Lower lobe of right lung (tissue), 2 donors: ENCODE results near the gene HSD17B12. TPM values are rescaled to one million over a fixed set of nuclear protein-coding genes. Genes with fewer than 3 reads are reported as not detected.

Experiments
- ATAC-seq, 2 donors: fragments of 200-7000 bp; cut with Tn5 transposase; one replicate each; pipeline ENCODE4 v1.9.1; 2020 to 2022; ENCODE audit warnings: mild to moderate bottlenecking in 2 of 2, moderate library complexity in 2 of 2
- DNase-seq: peaks from one replicate; pipeline ENCODE4 v3.0.0-alpha.2; 2020
- H3K27ac ChIP-seq: fragments of 200-600 bp; one replicate; pipeline ENCODE4 v1.8.0; 2022
- H3K27me3 ChIP-seq: fragments of 200-600 bp; one replicate; pipeline ENCODE4 v1.8.0; 2022; ENCODE audit warnings: low read depth
- H3K36me3 ChIP-seq: fragments of 200-600 bp; one replicate; pipeline ENCODE4 v1.8.0; 2022; ENCODE audit warnings: mild to moderate bottlenecking
- H3K4me1 ChIP-seq: fragments of 200-600 bp; one replicate; pipeline ENCODE4 v1.8.0; 2022
- H3K4me3 ChIP-seq: fragments of 200-600 bp; one replicate; pipeline ENCODE4 v1.8.0; 2022; ENCODE audit warnings: mild to moderate bottlenecking
- H3K9me3 ChIP-seq: fragments of 200-600 bp; one replicate; pipeline ENCODE4 v1.8.0; 2022
- CTCF ChIP-seq: fragments of 200-600 bp; IDR thresholded peaks from one replicate; pipeline ENCODE4 v1.8.0; 2022; ENCODE audit warnings: antibody characterized with exemption, mild to moderate bottlenecking
- intact Hi-C: fragments of 100-400 bp; cut with DNase I; formaldehyde crosslinking; loops from one replicate; pipeline ENCODE4 v1.11.0; 2022
- total RNA-seq: library from RNA; stranded (reverse); fragmentation: NEBNext Ultra II Directional; extraction: Animal tissue kit (Norgen Biotek cat#: 25700); gene quantifications from one replicate; pipeline ENCODE4 v1.2.1, GENCODE V29; 2021
- donor health status: DM: no; HTN: yes; CAD: no; lungs with severe emphysema.

The HSD17B12 gene
- total RNA-seq, 1 donor from 2014 or later: 101 TPM

GRCh38 chr11:43894546-43894945, 214.0 kb downstream of the HSD17B12 start:
- Histone ChIP-seq H3K4me1 (no peaks in the 10 kb centered on the region), H3K4me3 (no peak overlapping the region), H3K27me3 (no peaks in the 10 kb centered on the region), H3K27ac (no peak overlapping the region), H3K36me3 (peaks cover 100% of the 10 kb centered on the region), H3K9me3 (no peaks in the 10 kb centered on the region)
- no peak for TF ChIP-seq CTCF
- ATAC-seq (no peak), DNase-seq (no peak)
- intact Hi-C loops: no loop called here

- H3K27ac ChIP-seq: no peak overlapping the region
- H3K27me3 ChIP-seq: no peaks in the 10 kb centered on the region
- no peak for DNase-seq
- H3K9me3 ChIP-seq: no peaks in the 10 kb centered on the region
- no peak for TF ChIP-seq CTCF
- H3K4me1 ChIP-seq: no peaks in the 10 kb centered on the region
- ATAC-seq: no peak
- no peak overlapping the region for H3K4me3 ChIP-seq
- intact Hi-C loops: no loop called here
- peaks cover 99% of the 10 kb centered on the region for H3K36me3 ChIP-seq
Measured at GRCh38 chr11:43895601-43896000, 215.1 kb downstream of the HSD17B12 start.

GRCh38 chr11:43898574-43898973, 218.0 kb downstream of the HSD17B12 start:
- Histone ChIP-seq H3K9me3 (no peaks in the 10 kb centered on the region), H3K4me1 (peaks cover 4% of the 10 kb centered on the region), H3K27me3 (no peaks in the 10 kb centered on the region), H3K4me3 (no peak overlapping the region), H3K27ac (no peak overlapping the region), H3K36me3 (peaks cover 99% of the 10 kb centered on the region)
- intact Hi-C loops: no loop called here
- ATAC-seq (no peak), DNase-seq (no peak)
- TF ChIP-seq CTCF: no peak

- no peak for TF ChIP-seq CTCF
- H3K9me3 ChIP-seq: no peaks in the 10 kb centered on the region
- H3K27ac ChIP-seq: no peak overlapping the region
- no peak for DNase-seq
- no peaks in the 10 kb centered on the region for H3K27me3 ChIP-seq
- H3K4me1 ChIP-seq: peaks cover 10% of the 10 kb centered on the region
- intact Hi-C loops: no loop called here
- no peak for ATAC-seq
- no peak overlapping the region for H3K4me3 ChIP-seq
- H3K36me3 ChIP-seq: peaks cover 99% of the 10 kb centered on the region
Measured at GRCh38 chr11:43899094-43899493, 218.6 kb downstream of the HSD17B12 start.

- no peak overlapping the region for H3K4me3 ChIP-seq
- no peak overlapping the region for H3K27ac ChIP-seq
- H3K9me3 ChIP-seq: no peaks in the 10 kb centered on the region
- no peaks in the 10 kb centered on the region for H3K27me3 ChIP-seq
- TF ChIP-seq CTCF: no peak
- intact Hi-C loops: no loop called here
- ATAC-seq: no peak
- no peak for DNase-seq
- peaks cover 82% of the 10 kb centered on the region for H3K36me3 ChIP-seq
- H3K4me1 ChIP-seq: peaks cover 28% of the 10 kb centered on the region
Measured at GRCh38 chr11:43901551-43901950, 221.0 kb downstream of the HSD17B12 start.

- Histone ChIP-seq H3K4me3 (no peak overlapping the region), H3K27ac (no peak overlapping the region), H3K4me1 (peaks cover 28% of the 10 kb centered on the region), H3K27me3 (no peaks in the 10 kb centered on the region), H3K9me3 (no peaks in the 10 kb centered on the region), H3K36me3 (peaks cover 67% of the 10 kb centered on the region)
- TF ChIP-seq CTCF: no peak
- ATAC-seq (peak; percentile 50 to 87), DNase-seq (no peak)
- intact Hi-C loops: no loop called here
Measured at GRCh38 chr11:43903078-43903477, 222.5 kb downstream of the HSD17B12 start.
